Activated gamma-delta T cell treated with anti-CD3 and anti-CD28 coated beads, Interleukin-2, amount 50 U/mL, for 16 hours (primary cell): ENCODE results near the gene RB1.

Experiments
- DNase-seq: peaks from one replicate; pipeline ENCODE4 v3.0.0-alpha.2; 2020; ENCODE audit warnings: low read depth

RB1 gene

DNA sequence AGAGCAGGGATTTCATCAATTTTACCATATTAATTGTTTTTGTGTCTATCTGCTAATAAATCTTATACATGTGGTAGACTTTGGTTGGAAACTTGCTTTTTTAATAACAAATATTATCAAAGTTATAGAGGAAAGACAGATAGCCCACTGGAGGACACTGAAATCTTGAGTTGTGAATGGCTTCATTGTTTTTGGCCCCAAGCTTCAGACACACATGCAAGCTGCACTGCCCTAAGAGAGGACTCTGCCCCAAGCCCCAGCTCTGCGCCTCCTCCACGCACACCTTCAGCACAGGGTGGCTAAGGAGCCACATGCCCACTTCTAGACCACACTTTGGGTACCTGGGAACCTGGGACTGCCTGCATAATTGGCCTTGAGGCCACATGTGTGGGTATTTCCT is 194.1 kb downstream of the RB1 start:
- no peak for DNase-seq

GRCh38 chr13:48500652-48501197 is 197.2 kb downstream of the RB1 start:
- DNase-seq, result no peak

DNA sequence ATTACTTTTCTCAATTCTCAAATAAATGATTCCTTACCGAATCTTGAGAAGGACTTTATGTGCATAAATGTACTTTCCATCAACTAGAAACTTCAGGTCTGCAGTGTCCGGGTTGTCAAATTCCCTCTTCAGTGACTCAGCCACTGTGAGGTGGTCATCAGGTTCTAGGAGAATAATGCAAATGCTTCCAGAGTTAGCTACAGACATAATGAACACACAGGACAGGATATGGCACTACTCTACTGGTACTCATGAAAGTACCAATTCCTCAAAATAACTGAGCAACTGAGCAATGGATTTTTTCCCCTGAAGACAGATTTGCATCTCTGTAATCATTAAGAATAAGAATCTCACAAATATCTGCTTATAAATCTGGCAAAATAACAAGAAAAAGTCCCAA is 198.2 kb downstream of the RB1 start:
- no peak for DNase-seq

DNA sequence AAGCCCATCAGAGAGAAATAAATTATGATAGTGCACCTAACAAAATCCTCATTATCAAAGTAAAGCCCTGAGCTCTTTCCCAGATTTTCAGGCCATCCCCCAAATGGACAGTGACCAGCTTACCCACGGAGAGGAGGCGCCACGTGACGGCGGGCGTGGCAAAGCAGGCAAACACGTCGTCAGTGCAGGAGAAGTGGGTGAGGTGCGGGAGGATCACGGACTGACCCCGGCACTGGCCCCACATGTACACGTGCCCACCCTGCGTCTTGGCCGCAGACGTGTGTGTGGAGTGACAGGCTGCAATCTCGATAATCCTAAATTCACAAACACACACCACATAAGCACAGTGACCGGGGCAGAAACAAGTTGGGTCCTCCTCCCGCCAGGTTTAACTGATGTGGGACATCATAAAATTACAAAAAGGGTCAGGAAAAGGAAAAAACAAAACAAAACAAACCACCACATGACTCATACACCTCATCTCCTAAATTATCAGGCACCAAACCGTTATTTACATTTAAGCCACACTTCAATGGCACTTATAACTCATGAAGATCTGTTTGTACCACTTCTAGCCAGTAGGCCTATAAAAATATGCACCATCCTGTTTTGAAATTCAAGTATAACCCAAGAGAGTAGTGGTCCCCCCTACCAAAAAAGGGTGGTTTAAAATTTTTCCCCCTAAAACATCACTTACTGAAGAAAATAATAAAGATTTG is 199.2 kb downstream of the RB1 start:
- no peak for DNase-seq

DNA sequence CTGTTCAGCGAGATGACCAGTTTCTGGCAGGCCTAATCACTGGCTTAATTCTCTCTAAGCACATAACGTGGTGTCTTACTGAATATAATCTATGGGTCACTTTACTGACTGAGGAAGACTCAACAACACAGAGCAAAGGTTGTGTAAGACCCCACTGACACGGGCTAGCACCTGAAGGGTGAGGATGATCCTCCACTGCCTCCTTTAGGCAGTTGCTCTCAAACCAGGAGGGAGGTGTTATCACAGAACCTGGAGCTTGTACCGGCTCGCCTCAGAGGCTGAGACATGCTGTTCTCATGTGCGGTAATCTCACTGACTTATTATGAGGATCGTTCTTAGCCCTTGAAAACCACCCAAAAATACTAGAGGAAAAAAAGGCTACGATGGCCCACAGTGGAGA is 201.1 kb downstream of the RB1 start:
- no peak for DNase-seq

DNA sequence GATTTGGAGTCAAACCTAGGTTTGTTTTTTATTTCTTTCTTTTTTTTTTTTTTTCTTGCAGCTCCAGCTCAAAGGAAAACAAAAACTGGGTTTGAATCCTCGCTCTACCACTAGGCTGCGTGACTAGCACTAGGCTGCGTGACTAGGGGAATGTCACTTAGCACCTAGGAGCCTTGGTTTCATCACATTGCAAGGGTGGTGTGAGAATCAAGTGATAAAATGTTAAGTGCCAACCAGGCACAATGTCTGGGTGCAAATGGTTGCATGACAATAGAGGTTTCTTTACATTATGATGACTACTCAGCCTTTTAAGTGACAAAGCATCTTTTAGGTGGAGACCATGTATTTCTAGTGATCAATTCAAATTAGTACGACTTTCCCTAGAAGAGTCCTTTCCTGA is 201.5 kb downstream of the RB1 start:
- no peak for DNase-seq

DNA sequence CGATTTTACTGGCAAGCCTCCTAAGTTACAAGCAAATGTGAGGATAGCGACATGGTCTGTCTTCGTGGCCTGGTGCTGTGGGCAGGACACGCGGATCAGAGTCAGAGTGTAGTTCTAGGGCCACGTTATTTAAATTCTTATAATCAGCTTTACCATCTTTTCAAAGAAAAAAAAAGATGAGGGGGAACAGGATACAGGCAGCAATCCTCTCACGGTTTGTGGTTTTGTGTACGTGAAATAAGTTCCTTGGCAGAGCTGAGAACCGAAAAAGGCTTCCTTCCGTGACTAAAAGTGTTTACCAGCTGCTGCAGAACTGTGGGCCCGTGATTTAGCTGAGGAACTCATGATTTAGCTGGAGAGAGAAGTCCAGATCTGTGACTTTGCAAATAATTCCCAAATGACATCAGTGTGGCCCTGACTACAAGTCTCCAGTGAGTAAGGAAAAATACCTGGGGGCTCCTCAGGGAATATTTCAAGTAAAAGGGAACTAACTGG is 202.1 kb downstream of the RB1 start:
- DNase-seq, result peak; percentile 44

GRCh38 chr13:48506092-48506701 is 202.6 kb downstream of the RB1 start:
- DNase-seq, result no peak

DNA sequence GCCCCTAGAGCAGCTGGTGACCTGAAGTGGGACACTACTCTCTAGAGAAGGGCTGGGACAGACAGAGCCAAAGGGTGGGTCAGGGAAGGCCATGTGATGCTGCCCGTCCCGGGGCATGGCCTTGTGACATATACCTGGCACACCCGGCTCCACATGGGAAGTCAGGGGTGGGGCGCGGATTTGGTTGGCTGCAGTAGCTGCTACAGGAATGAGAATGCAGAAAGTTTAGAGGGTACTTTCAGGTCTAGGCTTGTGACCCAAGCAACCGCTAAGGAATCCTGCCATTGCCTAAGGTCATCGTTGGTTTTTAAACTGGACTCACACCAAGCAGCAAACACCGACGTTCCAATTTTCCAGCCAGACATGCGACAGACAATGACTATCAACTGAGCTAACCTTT is 203.5 kb downstream of the RB1 start:
- no peak for DNase-seq

- DNase-seq, result no peak
These were observed 204.5 kb downstream of the RB1 start for GRCh38 chr13:48508011-48508410.

DNA sequence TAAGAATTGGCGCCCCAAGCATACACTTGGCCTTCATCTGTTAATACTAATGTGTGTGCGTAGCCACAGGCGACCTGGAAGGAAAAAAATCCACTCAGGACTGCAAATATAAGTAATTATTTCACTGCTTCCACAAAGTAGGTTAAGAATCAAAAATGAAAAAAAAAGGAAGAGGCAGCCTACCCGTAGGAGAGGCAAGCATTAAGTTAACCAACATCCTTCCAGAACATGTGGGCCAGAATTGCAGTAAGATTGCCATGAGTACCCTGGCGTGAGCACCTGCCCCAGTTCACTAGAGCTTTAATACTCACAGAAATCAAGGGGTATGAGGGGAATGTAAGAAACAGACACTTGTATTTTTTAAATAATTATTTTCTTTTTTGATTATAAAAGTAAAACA is 207.1 kb downstream of the RB1 start:
- DNase-seq, result no peak

- DNase-seq, result no peak
These were observed 208.2 kb downstream of the RB1 start for GRCh38 chr13:48511621-48512230.

- DNase-seq, result no peak
These were observed 211.2 kb downstream of the RB1 start for GRCh38 chr13:48514793-48515192.

- no peak for DNase-seq
These were observed 212.2 kb downstream of the RB1 start for GRCh38 chr13:48515732-48516131.

GRCh38 chr13:48518083-48518482 is 214.5 kb downstream of the RB1 start:
- no peak for DNase-seq

DNA sequence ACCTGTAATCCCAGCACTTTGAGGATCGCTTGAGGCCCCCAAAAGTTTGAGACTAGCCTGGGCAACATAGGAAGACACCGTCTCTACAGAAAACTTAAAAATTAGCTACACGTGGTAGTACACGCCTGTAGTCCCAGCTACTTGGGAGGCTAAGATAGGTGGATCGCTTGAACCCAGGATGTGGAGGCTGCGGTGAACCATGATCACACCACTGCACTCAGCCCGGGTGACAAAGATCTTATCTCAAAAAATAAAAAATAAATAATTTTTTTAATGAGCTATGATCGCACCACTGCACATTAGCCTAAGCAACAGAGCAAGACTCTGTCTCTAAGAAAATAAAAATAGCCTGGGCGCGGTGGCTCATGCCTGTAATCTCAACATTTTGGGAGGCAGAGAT is 222.7 kb downstream of the RB1 start:
- no peak for DNase-seq

GRCh38 chr13:48527955-48528354 is 224.4 kb downstream of the RB1 start:
- no peak for DNase-seq

DNA sequence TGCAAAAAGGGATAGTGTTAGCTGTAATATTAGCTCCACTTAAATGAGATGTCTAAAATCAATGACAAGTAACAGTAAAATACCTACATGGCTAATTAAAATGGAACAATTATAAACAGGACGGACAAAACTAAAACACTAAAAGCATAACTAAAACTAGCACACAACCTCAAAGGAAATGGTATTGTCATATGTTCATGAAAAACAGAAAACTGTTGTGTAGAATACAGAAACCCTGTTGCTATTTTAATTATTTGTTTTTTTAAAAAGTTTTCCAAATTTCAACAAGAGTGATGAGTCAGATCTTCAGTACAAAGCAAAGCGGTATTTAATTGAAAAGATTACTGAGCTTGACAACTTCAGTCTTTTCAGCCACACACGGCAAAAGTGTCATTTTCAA is 225.2 kb downstream of the RB1 start:
- DNase-seq, result no peak

GRCh38 chr13:48530833-48531232 is 227.3 kb downstream of the RB1 start:
- DNase-seq, result no peak
